Trophoblast cell (in vitro differentiated cells and primary cell): ENCODE measurements around the gene CLDN16.

Experiments used
- DNase-seq, 2 donors: peaks; one replicate each; pipeline ENCODE4 v3.0.0-alpha.2; 2016
- H2AFZ ChIP-seq: 2 replicates; pipeline ENCODE4 v1.6.1; 2013; ENCODE audit warnings: low read length, moderate library complexity, mild to moderate bottlenecking; ENCODE audit not compliant: insufficient read depth, poor library complexity
- H2AK5ac ChIP-seq: 2 replicates; pipeline ENCODE4 v1.6.1; 2013; ENCODE audit warnings: mild to moderate bottlenecking, low read length
- H2BK120ac ChIP-seq: 2 replicates; pipeline ENCODE4 v1.6.1; 2013; ENCODE audit warnings: low read length, mild to moderate bottlenecking, moderate library complexity; ENCODE audit not compliant: insufficient read depth, poor library complexity
- H2BK12ac ChIP-seq: 2 replicates; pipeline ENCODE4 v1.6.1; 2013; ENCODE audit warnings: mild to moderate bottlenecking, low read length, moderate library complexity
- H2BK5ac ChIP-seq: 2 replicates; pipeline ENCODE4 v1.6.1; 2013; ENCODE audit warnings: low read length, low read depth, moderate library complexity, mild to moderate bottlenecking; ENCODE audit not compliant: poor library complexity
- H3K14ac ChIP-seq: 2 replicates; pipeline ENCODE4 v1.6.1; 2013; ENCODE audit warnings: mild to moderate bottlenecking, low read length
- H3K18ac ChIP-seq: 2 replicates; pipeline ENCODE4 v1.6.1; 2013; ENCODE audit warnings: mild to moderate bottlenecking, low read length
- H3K23ac ChIP-seq: 2 replicates; pipeline ENCODE4 v1.6.1; 2013; ENCODE audit warnings: low read length
- H3K27ac ChIP-seq: 2 replicates; pipeline ENCODE4 v1.5.1; 2013; ENCODE audit warnings: low read depth, mild to moderate bottlenecking, inconsistent platforms, low read length, moderate library complexity
- H3K27me3 ChIP-seq: 2 replicates; pipeline ENCODE4 v1.6.1; 2013; ENCODE audit warnings: inconsistent platforms, mild to moderate bottlenecking, low read length, moderate library complexity; ENCODE audit not compliant: insufficient read depth
- H3K36me3 ChIP-seq, 2 experiments: 1 replicate in 1 of 2; 2 replicates in 1 of 2; pipeline ENCODE4 v1.6.1; 2013; ENCODE audit warnings: low read length in 2 of 2, mild to moderate bottlenecking in 2 of 2, moderate library complexity in 1 of 2; ENCODE audit not compliant: insufficient read depth in 2 of 2, control insufficient read depth in 1 of 2
- H3K4ac ChIP-seq: 2 replicates; pipeline ENCODE4 v1.6.1; 2013; ENCODE audit warnings: low read depth, mild to moderate bottlenecking, low read length, moderate library complexity
- H3K4me1 ChIP-seq, 2 experiments: 1 replicate in 1 of 2; 2 replicates in 1 of 2; pipeline ENCODE4 v1.6.1; 2013; ENCODE audit warnings: low read length in 2 of 2, mild to moderate bottlenecking in 2 of 2, moderate library complexity in 1 of 2; ENCODE audit not compliant: insufficient read depth in 2 of 2, control insufficient read depth in 1 of 2
- H3K4me2 ChIP-seq: 2 replicates; pipeline ENCODE4 v1.6.1; 2013; ENCODE audit warnings: inconsistent platforms, mild to moderate bottlenecking, low read length, moderate library complexity
- H3K4me3 ChIP-seq: 2 replicates; pipeline ENCODE4 v1.5.1; 2013; ENCODE audit warnings: mild to moderate bottlenecking, low read depth, low read length, inconsistent platforms
- H3K79me1 ChIP-seq: one replicate; pipeline ENCODE4 v1.6.1; 2013; ENCODE audit warnings: low read length
- H3K79me2 ChIP-seq: 2 replicates; pipeline ENCODE4 v1.6.1; 2013; ENCODE audit warnings: low read length, mild to moderate bottlenecking; ENCODE audit not compliant: control insufficient read depth, insufficient read depth, poor library complexity
- H3K9ac ChIP-seq: 2 replicates; pipeline ENCODE4 v1.6.1; 2013; ENCODE audit warnings: mild to moderate bottlenecking, low read length
- H3K9me3 ChIP-seq: 2 replicates; pipeline ENCODE4 v1.6.1; 2013; ENCODE audit warnings: low read depth, mild to moderate bottlenecking, control low read depth, inconsistent platforms, low read length; ENCODE audit not compliant: insufficient read depth
- H4K12ac ChIP-seq: 2 replicates; pipeline ENCODE4 v1.6.1; 2013; ENCODE audit warnings: low read depth, mild to moderate bottlenecking, low read length, moderate library complexity
- H4K8ac ChIP-seq: 2 replicates; pipeline ENCODE4 v1.6.1; 2013; ENCODE audit warnings: low read depth, mild to moderate bottlenecking, low read length, moderate library complexity
- H4K91ac ChIP-seq: one replicate; pipeline ENCODE4 v1.6.1; 2013; ENCODE audit warnings: low read depth, mild to moderate bottlenecking, low read length, moderate library complexity
- WGBS: extraction: QIAGEN DNeasy Blood & Tissue Kit; methylation state at CpG from one replicate; pipeline ENCODE4 v1.1.7; 2013; ENCODE audit warnings: missing lambda C conversion rate; ENCODE audit not compliant: insufficient read length, insufficient coverage; ENCODE audit errors: extremely low coverage; 5-methylcytosine and 5-hydroxymethylcytosine counted together

Gene CLDN16

GRCh38 chr3:190375671-190376070, 12.3 kb upstream of the CLDN16 start:
- Histone ChIP-seq H3K4me2 (no peak overlapping the region), H3K79me1 (peaks cover under 1% of the 10 kb centered on the region), H2BK12ac (no peak overlapping the region), H3K18ac (no peak overlapping the region), H3K36me3 (no peaks in the 10 kb centered on the region), H3K27me3 (no peaks in the 10 kb centered on the region), H4K12ac (no peak overlapping the region), H4K8ac (no peak overlapping the region), H3K4me3 (no peak overlapping the region), H3K14ac (no peak overlapping the region), H3K79me2 (no peaks in the 10 kb centered on the region), H2AK5ac (no peak overlapping the region), H3K9ac (no peak overlapping the region), H3K27ac (no peak overlapping the region), H3K4ac (no peak overlapping the region), H2BK5ac (no peak overlapping the region), H2AFZ (no peak overlapping the region), H3K4me1 (peaks cover 0 to 3% of the 10 kb centered on the region in 2 experiments), H3K23ac (no peak overlapping the region), H3K9me3 (no peaks in the 10 kb centered on the region), H4K91ac (no peak overlapping the region), H2BK120ac (no peak overlapping the region)
- no CpG with 5 or more reads among the region's 3 CpGs for WGBS
- DNase-seq, result no peak

GRCh38 chr3:190378240-190378891, 9.6 kb upstream of the CLDN16 start:
- DNase-seq, result no peak
- Histone ChIP-seq H3K36me3 (no peaks in the 10 kb centered on the region), H3K4ac (no peak overlapping the region), H2BK12ac (no peak overlapping the region), H4K91ac (no peak overlapping the region), H3K4me3 (no peak overlapping the region), H3K79me1 (no peaks in the 10 kb centered on the region), H3K14ac (no peak overlapping the region), H4K8ac (no peak overlapping the region), H3K79me2 (no peaks in the 10 kb centered on the region), H4K12ac (no peak overlapping the region), H3K9ac (peak overlapping the region; percentile 53), H2BK5ac (no peak overlapping the region), H3K23ac (no peak overlapping the region), H2AFZ (no peak overlapping the region), H3K4me2 (no peak overlapping the region), H3K18ac (no peak overlapping the region), H2BK120ac (no peak overlapping the region), H2AK5ac (no peak overlapping the region), H3K9me3 (no peaks in the 10 kb centered on the region), H3K27me3 (no peaks in the 10 kb centered on the region), H3K4me1 (no peaks in the 10 kb centered on the region), H3K27ac (no peak overlapping the region)
- WGBS, result no CpG with 5 or more reads among the region's 6 CpGs

- no peaks in the 10 kb centered on the region for H3K79me1 ChIP-seq
- no peak overlapping the region for H4K91ac ChIP-seq
- H3K4ac ChIP-seq, result no peak overlapping the region
- H2BK5ac ChIP-seq, result no peak overlapping the region
- no peak overlapping the region for H3K9ac ChIP-seq
- no peak overlapping the region for H2AFZ ChIP-seq
- no peaks in the 10 kb centered on the region for H3K9me3 ChIP-seq
- H3K79me2 ChIP-seq, result no peaks in the 10 kb centered on the region
- H3K27me3 ChIP-seq, result no peaks in the 10 kb centered on the region
- H3K36me3 ChIP-seq, result no peaks in the 10 kb centered on the region
- H3K27ac ChIP-seq, result no peak overlapping the region
- no peak overlapping the region for H3K4me3 ChIP-seq
- H3K23ac ChIP-seq, result no peak overlapping the region
- H3K18ac ChIP-seq, result no peak overlapping the region
- DNase-seq, result no peak
- no peak overlapping the region for H4K8ac ChIP-seq
- H2BK120ac ChIP-seq, result no peak overlapping the region
- no peak overlapping the region for H3K14ac ChIP-seq
- no peak overlapping the region for H2BK12ac ChIP-seq
- H2AK5ac ChIP-seq, result no peak overlapping the region
- H3K4me2 ChIP-seq, result no peak overlapping the region
- H4K12ac ChIP-seq, result no peak overlapping the region
- H3K4me1 ChIP-seq, result no peaks in the 10 kb centered on the region
These were observed 7.8 kb upstream of the CLDN16 start for GRCh38 chr3:190380184-190380583.

GRCh38 chr3:190381441-190381840, 6.5 kb upstream of the CLDN16 start:
- no peak overlapping the region for H3K18ac ChIP-seq
- no peak overlapping the region for H2BK12ac ChIP-seq
- H3K27ac ChIP-seq, result no peak overlapping the region
- H2BK5ac ChIP-seq, result no peak overlapping the region
- no peak overlapping the region for H3K23ac ChIP-seq
- no peaks in the 10 kb centered on the region for H3K36me3 ChIP-seq
- no peaks in the 10 kb centered on the region for H3K27me3 ChIP-seq
- H3K4me2 ChIP-seq, result no peak overlapping the region
- H3K9me3 ChIP-seq, result no peaks in the 10 kb centered on the region
- DNase-seq, result no peak
- no peak overlapping the region for H4K12ac ChIP-seq
- no peak overlapping the region for H3K4ac ChIP-seq
- no peaks in the 10 kb centered on the region for H3K79me2 ChIP-seq
- H3K9ac ChIP-seq, result no peak overlapping the region
- no peak overlapping the region for H3K4me3 ChIP-seq
- H4K8ac ChIP-seq, result no peak overlapping the region
- H4K91ac ChIP-seq, result no peak overlapping the region
- no peak overlapping the region for H2AFZ ChIP-seq
- no peak overlapping the region for H2AK5ac ChIP-seq
- H3K79me1 ChIP-seq, result no peaks in the 10 kb centered on the region
- no peak overlapping the region for H3K14ac ChIP-seq
- no peaks in the 10 kb centered on the region for H3K4me1 ChIP-seq
- no peak overlapping the region for H2BK120ac ChIP-seq
